ENCODE measurements around the gene GAK.

The GAK gene

DNA sequence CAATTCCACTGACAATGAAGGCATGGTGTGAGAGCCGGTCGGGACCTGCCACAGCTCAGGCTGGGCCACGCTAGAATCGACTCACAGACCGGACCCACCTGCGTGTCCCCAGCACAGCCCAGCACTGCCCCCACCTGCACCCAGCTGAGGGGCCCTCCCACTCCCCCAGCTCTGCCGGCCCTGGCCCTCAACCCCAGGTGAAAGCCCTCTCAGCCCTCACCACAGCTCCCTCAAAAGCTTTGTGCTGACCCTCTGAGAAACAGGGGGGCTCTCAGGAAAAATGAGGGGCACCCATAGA is 25.1 kb downstream of the GAK start:
- no peak for DNase-seq (ENCODE audit: low read depth)

DNA sequence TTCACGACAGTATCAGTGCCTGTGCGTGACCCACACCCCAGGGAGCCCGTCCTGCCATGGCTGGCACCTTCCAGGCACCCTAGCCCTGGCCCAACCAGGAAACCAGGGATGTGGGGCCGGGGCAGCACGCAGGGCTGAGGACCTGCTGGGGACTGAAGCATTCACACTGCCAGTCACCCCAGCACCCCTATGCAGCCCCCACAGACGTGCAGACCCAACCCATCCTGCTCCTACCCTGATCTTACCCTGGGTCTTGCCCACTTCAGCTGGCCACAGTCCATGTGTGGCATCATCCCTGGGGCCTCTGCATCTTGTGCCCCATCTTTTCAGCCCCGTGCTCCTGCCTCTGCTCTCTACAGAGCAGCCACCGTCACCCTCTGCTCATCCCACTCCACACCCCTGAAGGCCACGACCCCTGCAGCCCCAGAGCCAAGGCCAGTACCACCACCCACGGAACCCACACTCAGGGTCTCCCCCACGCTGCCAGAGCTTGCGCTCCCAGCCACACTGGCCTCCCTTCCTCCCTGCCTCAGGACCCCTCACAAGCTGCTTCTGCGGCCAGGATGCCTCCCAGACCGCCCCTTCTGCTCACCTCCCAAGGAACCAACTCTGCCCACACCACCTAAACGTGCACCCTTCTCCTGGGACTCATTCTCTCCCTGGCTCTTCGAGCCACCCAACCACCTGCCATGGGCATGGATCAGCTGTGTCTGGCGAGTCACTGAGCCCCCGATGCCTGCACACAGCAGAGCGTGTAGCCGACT is 25.6 kb downstream of the GAK start:
- no peak for DNase-seq (ENCODE audit: low read depth)

DNA sequence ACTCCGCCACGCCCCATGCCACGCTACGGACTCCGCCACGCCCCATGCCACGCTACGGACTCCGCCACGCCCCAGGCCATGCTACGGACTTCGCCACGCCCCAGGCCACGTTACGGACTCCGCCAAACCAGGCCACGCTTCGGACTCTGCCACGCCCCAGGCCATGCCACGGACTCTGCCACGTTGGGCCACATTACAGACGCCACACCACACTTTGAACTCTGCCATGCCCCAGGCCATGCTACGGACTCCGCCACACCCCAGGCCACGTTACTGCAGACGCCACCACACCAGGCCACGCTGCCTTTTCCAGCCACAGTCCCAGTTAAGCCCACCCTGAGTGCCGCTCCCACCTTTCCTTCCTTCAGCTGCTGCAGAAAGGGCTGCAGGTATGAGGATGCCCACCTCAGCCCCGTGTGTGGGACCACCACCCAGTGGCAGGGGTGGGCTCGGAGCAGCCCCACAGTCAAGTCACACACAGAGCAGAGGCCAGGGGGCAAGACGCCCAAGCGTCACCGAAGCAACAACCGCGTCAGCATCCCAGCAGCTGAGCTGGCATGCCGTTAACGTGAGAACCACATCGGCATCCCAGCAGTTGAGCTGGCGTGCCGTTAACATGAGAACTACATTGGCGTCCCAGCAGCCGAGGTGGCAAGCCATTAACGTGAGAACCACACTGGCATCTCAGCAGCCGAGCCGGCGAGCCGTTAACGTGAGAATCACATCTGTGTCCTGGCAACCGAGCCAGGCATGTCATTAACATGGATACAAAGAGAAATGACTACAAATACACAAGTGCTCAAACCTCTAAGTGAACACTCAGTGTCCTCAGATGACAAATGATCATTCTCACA is 26.4 kb downstream of the GAK start:
- no peak for DNase-seq (ENCODE audit: low read depth)

DNA sequence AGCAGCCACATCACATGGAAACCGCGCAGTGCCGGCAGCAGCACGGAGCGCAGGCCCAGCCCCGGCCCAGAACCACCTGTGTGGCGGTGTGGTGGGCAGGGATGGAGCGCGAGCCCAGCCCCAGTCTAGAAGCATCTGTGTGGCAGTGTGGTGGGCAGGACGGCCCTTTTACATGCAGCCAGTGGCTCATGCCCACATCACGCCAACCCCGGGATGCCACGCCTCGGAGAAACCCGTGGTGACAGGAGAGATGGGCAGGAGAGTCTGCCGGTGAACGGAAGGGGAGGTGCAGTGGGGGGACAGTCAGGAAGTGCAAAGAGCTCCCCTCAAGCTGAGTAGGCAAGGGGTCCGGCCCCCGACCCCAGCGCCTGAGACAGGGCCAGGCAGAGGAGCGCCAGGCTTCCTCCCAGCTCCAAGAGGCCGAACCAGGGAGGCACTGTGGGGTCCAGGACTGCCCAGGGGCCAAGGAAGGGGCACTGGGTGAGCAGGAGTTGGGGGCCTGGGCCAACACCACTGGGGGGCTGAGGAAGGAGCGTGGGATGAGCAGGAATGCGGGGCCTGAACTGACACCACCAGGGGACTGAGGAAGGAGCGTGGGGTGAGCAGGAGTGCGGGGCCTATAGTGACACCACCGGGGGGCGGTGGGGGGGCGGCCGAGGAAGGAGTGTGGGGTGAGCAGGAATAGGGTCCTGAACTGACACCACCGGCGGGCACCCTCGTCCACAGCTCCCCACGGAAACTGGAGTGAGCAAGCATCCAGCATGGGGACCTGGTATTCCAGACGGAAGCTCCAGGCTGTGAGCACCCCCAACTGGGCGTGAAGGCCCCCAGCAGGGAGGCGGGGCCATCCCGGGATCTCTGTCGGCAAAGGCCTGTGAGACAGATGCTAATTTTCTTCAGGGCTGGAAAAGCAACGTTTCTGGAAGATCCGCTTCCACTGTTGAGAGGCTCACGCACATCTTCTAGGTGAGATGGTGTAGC is 28.8 kb downstream of the GAK start:
- no peak for DNase-seq (ENCODE audit: low read depth)

DNA sequence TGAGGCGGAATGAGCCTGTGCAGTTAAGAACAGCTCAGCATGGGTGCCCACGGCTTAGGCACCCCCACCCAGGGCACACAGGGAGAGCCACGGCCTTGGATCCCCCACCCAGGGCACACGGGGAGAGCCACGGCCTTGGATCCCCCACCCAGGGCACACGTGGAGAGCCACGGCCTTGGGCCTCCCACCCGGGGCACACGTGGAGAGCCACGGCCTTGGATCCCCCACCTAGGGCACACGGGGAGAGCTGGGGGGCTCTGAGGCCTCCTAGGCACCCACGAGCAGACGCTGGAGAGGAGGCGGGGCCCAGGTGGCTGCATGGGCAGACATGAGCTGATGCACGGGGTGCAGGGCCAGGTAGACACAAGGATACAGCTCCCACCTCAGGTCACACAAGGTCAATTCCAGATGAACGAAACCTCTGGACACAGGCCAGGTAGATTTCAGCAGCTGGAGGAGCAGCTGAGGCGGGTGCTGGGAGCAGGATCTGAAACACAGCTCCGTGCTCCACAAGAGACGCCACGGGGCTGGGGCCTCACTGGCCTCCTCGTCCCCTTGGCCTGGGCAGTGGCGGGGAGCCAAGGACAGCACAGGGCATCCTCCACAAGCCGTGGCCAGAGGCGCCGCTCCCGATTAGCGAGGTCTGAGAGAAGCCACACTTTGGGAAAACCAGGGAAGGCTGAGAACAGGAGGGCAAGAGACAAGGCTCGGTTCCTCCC is 30.8 kb downstream of the GAK start:
- no peak for DNase-seq (ENCODE audit: low read depth)

DNA sequence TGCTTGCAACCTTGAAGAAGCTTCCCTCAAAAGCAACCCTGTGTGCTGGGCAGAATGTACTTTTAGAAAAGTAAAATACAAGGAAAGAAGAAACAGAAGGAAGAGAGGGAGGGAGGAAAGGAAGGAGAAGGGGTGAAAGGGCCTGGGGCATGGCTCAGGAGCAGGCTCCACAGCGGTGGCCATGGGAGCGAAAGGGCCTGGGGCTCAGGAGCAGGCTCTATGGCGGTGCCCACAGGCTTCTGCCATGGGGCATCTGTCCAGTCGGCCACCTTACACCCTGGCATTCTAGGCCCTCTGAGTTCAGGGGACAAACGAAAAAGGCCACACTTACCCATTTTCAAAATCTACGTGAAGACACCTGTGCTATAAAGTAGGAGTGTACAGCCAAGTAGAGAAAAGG is 31.4 kb downstream of the GAK start:
- no peak for DNase-seq (ENCODE audit: low read depth)

DNA sequence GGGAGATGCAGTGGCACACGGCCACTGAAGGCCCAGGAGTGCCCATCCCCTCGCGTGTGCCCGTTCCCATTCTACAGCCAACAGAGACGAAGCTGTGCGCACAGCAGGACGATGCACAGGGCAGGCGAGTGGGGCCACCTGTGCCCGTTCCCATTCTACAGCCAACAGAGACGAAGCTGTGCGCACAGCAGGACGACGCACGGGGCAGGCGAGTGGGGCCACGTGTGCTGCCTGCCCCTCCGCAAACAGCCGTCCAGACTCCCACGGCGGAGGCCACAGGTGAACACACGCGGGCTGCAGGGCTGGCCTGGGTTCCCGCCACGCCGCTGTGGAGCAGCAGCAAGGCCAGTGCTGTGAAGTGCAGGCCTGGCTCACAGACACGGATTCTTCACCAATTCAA is 32.0 kb downstream of the GAK start:
- DNase-seq (ENCODE audit: low read depth) = no peak

DNA sequence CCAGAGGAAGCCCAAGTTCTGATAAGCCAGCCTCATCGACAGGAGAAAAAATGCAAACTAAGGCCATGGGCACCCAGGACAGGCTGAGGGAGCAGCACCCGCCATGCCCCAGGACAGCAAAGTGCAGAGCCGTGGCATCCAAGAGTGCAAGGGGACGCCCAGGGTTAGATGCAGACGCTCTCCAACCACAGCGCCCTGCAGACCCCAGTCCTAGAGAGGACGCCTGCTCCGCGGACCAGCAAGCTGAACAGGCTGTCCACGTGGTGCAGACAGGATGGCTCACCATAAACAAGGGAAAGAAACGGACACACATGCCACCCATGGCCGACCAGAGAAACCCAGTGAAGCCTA is 32.6 kb downstream of the GAK start:
- no peak for DNase-seq (ENCODE audit: low read depth)

DNA sequence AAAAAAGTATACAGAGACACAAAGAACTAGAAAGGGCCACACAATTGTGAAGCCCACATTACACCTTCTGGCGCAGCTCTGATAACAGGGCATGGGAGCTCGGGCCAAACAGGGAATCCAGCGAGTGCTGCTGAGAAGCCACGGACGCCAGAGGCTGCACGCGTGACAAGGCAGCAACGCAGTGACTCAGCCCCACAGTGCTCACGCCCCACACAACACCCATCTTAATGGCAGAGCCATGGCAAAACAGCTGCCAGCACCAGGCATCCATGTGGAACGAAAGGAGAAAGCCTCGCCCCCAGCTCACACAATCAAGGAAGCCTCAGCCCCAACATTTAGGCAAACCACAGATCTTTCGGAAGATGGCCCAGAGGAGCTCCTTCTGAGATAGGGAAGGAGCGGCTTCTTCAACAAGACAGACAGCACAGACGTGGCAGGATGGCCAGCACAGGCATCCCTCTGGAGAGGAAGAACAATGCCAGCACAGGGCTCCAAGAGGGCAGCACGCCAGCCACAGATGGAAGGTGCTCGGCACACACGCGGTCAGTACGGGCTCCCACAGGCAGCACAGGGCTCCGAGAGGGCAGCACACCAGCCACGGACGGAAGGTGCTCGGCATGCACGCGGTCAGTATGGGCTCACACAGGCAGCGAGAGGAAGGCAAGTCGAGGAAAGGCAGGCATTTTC is 33.1 kb downstream of the GAK start:
- no peak for DNase-seq (ENCODE audit: low read depth)

DNA sequence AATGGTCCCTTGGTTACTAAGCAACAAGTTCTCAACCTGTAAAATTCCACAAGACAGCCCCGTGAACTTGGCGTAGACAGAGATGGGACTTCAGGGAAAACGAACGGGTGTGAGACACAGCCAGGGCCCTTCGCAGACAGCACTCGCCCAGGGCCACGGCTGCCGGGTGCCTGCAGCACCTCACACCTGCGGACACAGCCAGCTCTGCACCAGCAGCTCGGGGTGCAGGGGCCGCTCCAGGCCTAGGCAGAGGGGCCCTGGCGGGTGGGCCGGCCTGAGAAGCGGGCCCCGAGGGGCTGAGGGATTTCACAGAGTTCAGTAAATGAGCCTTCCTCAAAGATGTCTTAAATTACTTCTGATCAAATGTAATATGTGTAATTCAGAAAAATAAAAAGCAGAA is 34.0 kb downstream of the GAK start:
- DNase-seq (ENCODE audit: low read depth) = no peak

DNA sequence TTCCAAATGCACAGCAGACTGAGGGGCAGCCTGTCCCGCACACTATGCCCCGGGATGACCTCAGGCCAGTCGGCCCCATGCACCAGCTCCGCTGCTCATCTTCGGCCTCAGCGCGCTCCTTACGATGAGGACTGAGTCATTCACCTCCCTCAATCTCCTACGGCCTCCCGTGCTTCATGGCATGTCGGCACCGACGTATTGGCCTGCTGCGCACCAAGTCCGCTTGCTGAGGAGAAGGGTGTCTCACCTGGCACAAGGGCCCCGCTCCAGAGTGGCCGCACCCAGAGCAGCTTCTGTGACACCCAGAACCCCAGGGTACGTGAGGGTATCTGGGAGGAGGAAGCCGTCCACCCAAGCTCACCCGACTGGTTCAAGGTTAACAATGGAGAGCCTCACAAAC is 35.5 kb downstream of the GAK start:
- DNase-seq (ENCODE audit: low read depth) = no peak

DNA sequence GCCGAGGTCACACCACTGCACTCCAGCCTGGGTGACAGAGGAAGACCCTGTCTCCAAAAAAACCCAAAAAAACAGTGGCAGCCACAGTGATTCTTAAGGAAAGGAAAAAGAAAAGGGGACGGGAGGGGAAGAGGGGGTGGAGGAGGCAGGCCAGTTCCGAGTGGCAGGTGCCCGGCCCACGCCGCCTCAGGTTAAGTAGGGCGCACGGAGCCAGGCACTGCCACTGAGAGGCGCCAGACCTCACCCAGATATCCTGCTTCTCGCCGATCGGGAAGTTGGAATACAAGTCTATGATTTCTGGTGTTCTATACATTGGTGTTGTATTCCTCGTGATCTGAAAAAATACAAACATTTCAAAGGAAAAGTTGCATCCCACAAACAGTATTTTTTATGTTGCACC is 35.9 kb downstream of the GAK start:
- DNase-seq (ENCODE audit: low read depth) = no peak

DNA sequence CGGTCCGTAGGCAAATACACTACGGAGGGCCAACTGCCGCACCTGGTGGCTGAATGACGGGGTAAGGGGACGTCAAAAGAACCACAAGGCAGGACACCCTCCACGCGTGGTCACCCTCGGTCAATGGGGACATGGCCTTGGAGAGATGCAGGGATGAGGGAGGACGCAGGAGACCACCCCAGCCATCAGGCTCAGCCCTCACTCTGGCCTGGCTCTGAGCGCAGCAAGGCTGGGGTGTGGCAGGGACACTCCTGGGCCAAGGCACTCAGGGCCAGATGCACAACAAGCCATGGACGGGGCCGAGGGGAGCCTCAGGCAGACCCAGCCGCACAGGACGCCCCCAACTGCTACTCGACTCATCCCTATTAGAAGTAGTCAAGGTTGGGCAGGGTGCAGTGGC is 36.5 kb downstream of the GAK start:
- DNase-seq (ENCODE audit: low read depth) = no peak

DNA sequence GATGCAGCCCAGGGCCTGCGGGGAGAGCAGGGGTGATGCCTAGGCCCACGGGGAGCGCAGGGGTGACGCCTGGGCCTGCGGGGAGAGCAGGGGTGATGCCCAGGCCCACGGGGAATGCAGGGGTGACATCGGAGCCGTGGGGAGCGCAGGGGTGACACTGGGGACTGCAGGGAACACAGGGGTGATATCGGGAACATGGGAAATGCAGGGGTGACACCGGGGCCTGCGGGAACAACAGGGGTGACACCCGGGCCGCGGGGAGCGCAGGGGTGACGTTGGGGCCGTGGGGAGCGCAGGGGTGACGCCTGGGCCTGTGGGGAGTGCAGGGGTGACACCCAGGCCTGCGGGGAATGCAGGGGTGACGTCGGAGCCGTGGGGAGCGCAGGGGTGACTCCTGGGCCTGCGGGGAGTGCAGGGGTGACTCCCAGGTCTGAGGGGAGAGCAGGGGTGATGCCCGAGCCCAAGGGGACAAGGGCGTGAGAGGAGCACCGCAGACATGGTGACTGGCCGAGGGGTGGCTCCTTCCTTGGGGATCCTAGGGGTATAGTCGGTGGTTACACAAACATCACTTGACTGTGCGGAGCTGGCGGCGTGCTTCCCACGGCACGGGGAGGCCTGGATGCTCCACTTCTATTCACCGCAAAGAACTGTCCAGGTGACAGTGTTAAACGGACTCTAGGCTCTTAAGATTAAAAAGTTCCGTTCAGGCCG is 38.0 kb downstream of the GAK start:
- DNase-seq (ENCODE audit: low read depth) = no peak

DNA sequence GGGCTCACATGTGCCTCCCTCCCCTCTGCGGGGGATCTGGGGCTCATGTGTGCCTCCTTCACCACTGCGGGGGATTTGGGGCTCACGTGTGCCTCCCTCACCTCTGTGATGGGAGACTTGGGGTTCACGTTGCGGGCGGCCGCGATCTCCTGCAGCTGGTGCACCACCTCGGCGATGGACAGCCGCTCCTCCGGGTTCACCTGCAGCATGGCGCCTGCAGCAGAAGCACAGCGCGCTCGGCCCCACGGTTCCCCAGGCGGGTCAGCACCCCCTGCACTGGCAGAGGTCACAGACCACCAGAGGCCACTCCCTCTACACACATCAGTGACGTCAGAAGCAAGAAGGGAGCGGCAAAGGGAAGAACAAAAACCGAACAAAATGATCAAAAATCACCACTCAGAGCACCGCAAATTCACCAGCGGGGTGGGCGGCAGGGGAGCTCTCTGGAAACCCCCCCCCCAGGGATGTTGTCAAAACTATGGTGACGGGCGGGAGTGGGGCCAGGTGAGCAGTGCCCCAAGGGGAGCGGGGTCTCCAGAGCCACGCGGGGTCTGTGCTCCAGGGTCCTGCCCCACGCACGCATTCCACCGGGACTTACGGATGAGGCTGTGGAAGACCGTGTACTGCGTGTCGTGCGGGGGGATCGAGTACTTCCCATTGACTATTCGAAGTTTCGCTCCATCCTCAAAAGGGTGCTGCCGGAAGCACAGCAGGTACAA is 38.7 kb downstream of the GAK start:
- no peak for DNase-seq (ENCODE audit: low read depth)

DNA sequence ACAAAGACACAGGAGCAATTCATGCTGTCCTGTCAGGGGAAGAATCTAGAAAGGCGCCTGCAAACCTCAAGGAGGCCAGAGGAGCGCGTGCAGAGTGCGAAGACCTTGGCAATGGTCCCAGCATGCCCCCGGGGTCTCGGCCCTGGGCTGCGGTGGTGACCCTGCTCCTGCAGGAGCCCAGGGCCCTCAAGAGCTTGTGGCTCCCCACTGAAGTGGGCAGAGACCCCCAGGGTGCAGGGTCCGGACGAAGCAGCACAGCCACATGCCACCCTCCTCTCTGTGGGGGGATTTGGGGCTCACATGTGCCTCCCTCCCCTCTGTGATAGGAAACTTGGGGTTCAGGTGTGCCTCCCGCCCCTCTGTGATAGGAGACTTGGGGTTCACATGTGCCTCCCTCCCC is 39.3 kb downstream of the GAK start:
- no peak for DNase-seq (ENCODE audit: low read depth)

DNA sequence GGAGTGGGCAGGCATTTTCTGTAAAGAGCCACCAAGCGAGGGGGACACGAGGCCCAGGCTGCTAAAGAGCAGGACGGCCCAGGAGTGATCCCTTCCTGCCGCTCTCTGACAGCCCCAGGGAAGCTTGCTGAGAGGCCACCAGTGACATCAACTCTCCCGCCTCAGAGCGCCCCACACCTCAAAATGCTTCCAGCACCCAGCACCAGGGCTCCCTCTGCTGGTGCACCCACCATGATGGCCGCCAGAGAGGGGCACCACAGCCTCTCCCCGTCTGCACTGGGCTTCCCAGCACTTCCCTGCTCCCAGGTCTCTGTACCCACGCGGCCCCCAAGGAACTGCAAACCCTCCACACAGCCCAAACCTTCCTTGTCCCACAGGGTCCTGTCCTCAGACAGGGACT is 40.4 kb downstream of the GAK start:
- DNase-seq (ENCODE audit: low read depth) = peak; percentile 5

DNA sequence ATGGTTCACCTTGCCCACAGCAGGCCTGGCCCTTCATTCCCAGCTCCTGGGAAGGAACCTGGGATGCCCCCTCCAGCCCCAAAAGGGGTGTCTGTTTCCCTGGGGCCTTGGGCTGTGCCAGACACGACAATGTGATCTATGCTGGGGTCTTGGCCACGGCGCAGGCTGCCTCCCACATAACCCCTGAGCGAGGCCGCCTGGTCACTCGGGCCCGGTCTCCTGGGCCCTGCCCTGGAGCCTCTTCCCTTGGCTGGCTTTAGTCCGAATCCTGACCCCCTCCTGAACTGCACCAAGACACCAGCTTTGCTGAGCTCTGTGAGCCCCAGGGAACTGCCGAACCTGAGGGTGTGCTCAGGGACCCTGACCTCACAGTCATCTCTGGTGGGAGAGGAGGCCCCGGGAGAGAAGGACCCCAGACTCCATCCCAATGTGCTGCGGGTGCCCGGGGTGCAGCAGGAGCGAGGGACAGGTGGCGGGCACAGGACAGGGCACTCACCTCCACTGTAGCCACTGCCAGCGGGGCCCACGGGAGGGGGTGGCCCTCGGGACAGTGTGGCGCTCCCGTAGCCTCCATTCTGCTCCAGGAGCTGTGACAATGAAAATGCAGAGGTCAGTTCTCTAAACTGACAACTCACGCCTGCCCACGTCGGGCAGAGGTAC is 42.0 kb downstream of the GAK start:
- DNase-seq (ENCODE audit: low read depth) = no peak

DNA sequence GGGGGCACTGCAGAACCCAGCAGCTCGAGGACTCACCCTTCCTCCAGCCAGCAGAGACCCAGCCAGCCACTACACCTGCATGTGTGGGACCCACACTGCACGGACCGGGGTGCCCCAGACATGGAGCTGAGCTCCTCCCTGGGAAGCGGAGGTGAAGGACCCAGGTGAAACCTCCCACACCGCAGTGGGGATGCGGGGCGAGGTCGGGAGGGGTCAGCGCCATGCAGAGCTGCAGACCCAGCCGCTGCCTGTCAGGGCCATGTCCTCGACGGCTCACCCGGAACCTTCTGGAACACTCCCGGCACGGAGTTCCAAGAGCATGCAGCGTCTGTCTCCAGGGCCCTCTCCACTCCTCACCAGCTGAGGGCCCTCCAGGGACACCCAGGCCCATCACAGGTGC is 42.6 kb downstream of the GAK start:
- DNase-seq (ENCODE audit: low read depth) = no peak

DNA sequence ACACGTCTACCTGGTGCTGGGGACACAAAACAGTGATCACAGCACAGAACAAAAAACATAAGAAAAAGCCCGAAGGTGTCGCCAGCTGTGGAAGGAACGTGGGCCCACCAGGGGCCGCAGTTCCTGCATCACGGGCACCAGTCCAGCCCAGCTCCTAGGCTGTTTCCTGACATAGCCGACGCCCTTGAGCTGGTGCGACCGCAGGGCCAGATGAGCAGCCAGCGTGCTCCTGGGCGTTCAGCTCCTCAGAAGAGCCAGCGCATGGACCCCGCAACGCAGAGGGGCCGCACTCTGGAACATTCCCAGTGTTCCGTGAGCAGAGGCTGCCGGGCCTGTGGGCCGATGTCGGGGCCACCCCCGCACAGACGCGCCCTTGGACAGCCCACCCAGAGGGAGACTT is 44.1 kb downstream of the GAK start:
- DNase-seq (ENCODE audit: low read depth) = no peak
